AG10803 (cell line): ENCODE measurements around the gene PLGRKT.
"Not testable (repeated sequence)": the region's sequence is repeated elsewhere in the genome, so short reads cannot be mapped to it uniquely, and the experiment has no call there.

Experiments
- DNase-seq: peaks from one replicate; pipeline ENCODE4 v3.0.0; 2010; ENCODE audit warnings: low read depth
- H3K4me3 ChIP-seq: 2 replicates; pipeline ENCODE4 v1.5.1; 2011; ENCODE audit warnings: mild to moderate bottlenecking, low read length, control low read depth
- TF ChIP-seq, protein P1 (sequence below): conservative IDR thresholded peaks from 2 replicates; pipeline ENCODE4 v1.5.1; 2011; ENCODE audit warnings: mild to moderate bottlenecking, low read length, control low read depth, inconsistent platforms

PLGRKT gene

DNA sequence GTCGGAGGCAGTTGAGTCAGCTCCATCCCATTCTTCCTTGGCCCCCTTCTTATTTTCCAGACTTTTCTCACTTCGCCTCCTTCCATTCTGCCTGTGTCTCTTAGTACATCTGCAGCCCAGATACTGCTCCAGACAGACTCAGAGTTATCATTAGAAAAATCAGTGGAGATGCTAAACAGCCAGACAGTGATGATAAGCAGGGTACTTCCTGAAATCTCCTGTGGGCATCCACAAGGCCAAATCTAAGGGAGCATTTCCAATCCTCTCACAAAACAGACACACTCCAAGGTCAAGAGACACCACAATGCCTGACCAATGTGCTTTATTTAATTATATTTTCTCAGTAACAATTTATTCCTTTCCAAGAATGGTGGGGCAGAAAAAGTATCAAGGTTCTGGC lies 83.5 kb downstream of the PLGRKT start:
- TF ChIP-seq, protein P1, sequence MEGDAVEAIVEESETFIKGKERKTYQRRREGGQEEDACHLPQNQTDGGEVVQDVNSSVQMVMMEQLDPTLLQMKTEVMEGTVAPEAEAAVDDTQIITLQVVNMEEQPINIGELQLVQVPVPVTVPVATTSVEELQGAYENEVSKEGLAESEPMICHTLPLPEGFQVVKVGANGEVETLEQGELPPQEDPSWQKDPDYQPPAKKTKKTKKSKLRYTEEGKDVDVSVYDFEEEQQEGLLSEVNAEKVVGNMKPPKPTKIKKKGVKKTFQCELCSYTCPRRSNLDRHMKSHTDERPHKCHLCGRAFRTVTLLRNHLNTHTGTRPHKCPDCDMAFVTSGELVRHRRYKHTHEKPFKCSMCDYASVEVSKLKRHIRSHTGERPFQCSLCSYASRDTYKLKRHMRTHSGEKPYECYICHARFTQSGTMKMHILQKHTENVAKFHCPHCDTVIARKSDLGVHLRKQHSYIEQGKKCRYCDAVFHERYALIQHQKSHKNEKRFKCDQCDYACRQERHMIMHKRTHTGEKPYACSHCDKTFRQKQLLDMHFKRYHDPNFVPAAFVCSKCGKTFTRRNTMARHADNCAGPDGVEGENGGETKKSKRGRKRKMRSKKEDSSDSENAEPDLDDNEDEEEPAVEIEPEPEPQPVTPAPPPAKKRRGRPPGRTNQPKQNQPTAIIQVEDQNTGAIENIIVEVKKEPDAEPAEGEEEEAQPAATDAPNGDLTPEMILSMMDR = no peak
- DNase-seq = no peak
- H3K4me3 ChIP-seq = no peak overlapping the region

GRCh38 chr9:5352637-5353248 lies 85.0 kb downstream of the PLGRKT start:
- TF ChIP-seq, protein P1 = no peak
- H3K4me3 ChIP-seq = no peak overlapping the region
- DNase-seq = no peak

GRCh38 chr9:5338992-5339981 lies 98.4 kb downstream of the PLGRKT start, which contains the start of gene RLN1:
RLN1 (minus strand) TSS chr9:5339876; CDS start chr9:5339746, 130 bp downstream.
- not testable (repeated sequence) for H3K4me3 ChIP-seq, DNase-seq

DNA sequence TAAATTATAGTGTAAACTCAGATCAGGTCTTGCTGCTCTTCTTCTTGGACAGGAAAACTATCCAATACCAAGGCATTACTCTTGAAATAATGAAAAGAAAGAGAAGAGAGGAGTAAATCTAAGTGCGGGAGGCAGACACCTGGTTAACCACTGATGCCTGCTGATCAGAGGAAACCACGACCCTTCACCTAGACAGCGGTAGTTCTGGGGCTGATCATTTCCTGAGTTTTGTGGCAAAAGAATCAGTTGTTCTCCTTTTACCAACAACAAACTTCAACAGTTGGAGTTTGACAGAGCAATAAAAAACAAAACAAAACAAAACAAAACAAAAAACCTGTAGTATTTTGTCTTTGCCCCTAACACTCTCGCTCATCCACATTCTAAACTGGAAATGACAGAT lies 101.0 kb downstream of the PLGRKT start:
- no peak overlapping the region for H3K4me3 ChIP-seq
- DNase-seq = no peak

GRCh38 chr9:5331276-5331675 lies 106.4 kb downstream of the PLGRKT start:
- DNase-seq, H3K4me3 ChIP-seq: not testable (repeated sequence)

More for the DNA sequence above, 101.0 kb downstream of the PLGRKT start:
- TF ChIP-seq, protein P1 = no peak

GRCh38 chr9:5326893-5327548 lies 110.7 kb downstream of the PLGRKT start:
- no peak for DNase-seq
- TF ChIP-seq, protein P1 = no peak
- H3K4me3 ChIP-seq = no peak overlapping the region

DNA sequence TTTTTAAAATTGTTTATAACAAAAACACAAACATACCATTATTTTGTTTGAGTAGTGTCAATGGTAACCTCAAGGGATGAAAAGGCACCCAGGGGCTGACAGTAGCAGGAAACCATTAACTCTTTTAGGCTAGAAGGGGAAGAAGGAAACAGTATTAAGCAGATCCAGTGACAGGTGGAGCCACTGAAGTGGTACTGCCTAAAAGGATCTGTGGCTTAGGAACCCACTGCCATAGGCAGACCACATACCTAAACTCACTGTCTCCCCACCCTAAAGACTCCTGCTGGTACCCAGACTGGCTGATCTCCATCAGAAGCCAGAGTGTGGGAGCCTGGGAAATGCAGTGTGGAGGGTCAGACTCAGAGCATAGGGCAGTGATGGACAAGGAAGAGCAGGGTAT lies 111.5 kb downstream of the PLGRKT start:
- no peak overlapping the region for H3K4me3 ChIP-seq
- TF ChIP-seq, protein P1 = no peak
- DNase-seq = no peak

- not testable (repeated sequence) for DNase-seq, H3K4me3 ChIP-seq
Observed at GRCh38 chr9:5321601-5322000, 116.1 kb downstream of the PLGRKT start.
